Right lung (tissue), 5 donors: ENCODE data around the gene ZDHHC3. TPM values are rescaled to one million over a fixed set of nuclear protein-coding genes. Genes with fewer than 3 reads are reported as not detected.

Experiments used
- DNase-seq, 2 donors: peaks; one replicate each; pipeline ENCODE4 v3.0.0-alpha.2; 2013
- polyA plus RNA-seq, 5 donors: library from polyadenylated mRNA; unstranded; fragments of 120-200 nt; gene quantifications; one replicate each; pipeline versions ENCODE4 v1.2.1 to v1.2.3, GENCODE V29; 2013; ENCODE audit warnings: inconsistent platforms in 1 of 5, low replicate concordance in 1 of 5; ENCODE audit not compliant: insufficient read length in 5 of 5, insufficient read depth in 1 of 5

ZDHHC3 gene
- polyA plus RNA-seq, 5 donors = 108 to 136 (median 117) TPM

GRCh38 chr3:44899683-44900367 is 76.1 kb downstream of the ZDHHC3 start:
- no peak for DNase-seq

GRCh38 chr3:44896440-44896839 is 79.5 kb downstream of the ZDHHC3 start:
- no peak for DNase-seq

- no peak for DNase-seq
Measured at GRCh38 chr3:44894485-44894884, 81.5 kb downstream of the ZDHHC3 start.

- no peak for DNase-seq
Measured at GRCh38 chr3:44893097-44893496, 82.9 kb downstream of the ZDHHC3 start.

GRCh38 chr3:44892689-44893088 is 83.3 kb downstream of the ZDHHC3 start:
- no peak for DNase-seq

GRCh38 chr3:44890852-44891251 is 85.1 kb downstream of the ZDHHC3 start:
- no peak for DNase-seq

- DNase-seq = no peak
Measured at GRCh38 chr3:44890258-44890657, 85.7 kb downstream of the ZDHHC3 start.

GRCh38 chr3:44887101-44887500 is 88.9 kb downstream of the ZDHHC3 start:
- no peak for DNase-seq

GRCh38 chr3:44886561-44886960 is 89.4 kb downstream of the ZDHHC3 start:
- DNase-seq = no peak

GRCh38 chr3:44885618-44886017 is 90.4 kb downstream of the ZDHHC3 start:
- no peak for DNase-seq

- DNase-seq = no peak
Measured at GRCh38 chr3:44883999-44884431, 92.0 kb downstream of the ZDHHC3 start.

- no peak for DNase-seq
Measured at GRCh38 chr3:44883213-44883955, 92.6 kb downstream of the ZDHHC3 start.

- no peak for DNase-seq
Measured at GRCh38 chr3:44880284-44880683, 95.7 kb downstream of the ZDHHC3 start.

- DNase-seq = no peak
Measured at GRCh38 chr3:44877333-44877732, 98.6 kb downstream of the ZDHHC3 start.

- no peak for DNase-seq
Measured at GRCh38 chr3:44875596-44875995, 100.4 kb downstream of the ZDHHC3 start.

Other genes starting within 250 kb of the ZDHHC3 start
- 10 to 100 TPM in 2 of 5 donors, 1 to 10 TPM in 3; 7.0 to 15.2 (median 9.9) TPM for gene ZNF501, start 246.5 kb downstream of the ZDHHC3 start, polyA plus RNA-seq
- 10 to 100 TPM; 36.2 to 67.3 (median 61.7) TPM for gene KIAA1143, start 214.6 kb downstream of the ZDHHC3 start, polyA plus RNA-seq
- gene KIF15, start 214.4 kb downstream of the ZDHHC3 start, polyA plus RNA-seq = 10 to 100 TPM; 15.2 to 43.9 (median 24.7) TPM
- 10 to 100 TPM; 19.9 to 25.2 (median 22.8) TPM for gene TMEM42, start 114.3 kb downstream of the ZDHHC3 start, polyA plus RNA-seq
- gene TGM4, start 101.6 kb downstream of the ZDHHC3 start, polyA plus RNA-seq = under 1 TPM in 4 of 5 donors, not detected in 1; 0.03 to 0.09 (median 0.05) TPM
- 10 to 100 TPM; 55.4 to 77.9 (median 63.1) TPM for gene EXOSC7, start 70 bp upstream of the ZDHHC3 start, polyA plus RNA-seq
- 100 to 1,000 TPM; 101 to 194 (median 110) TPM for gene CLEC3B, start 50.1 kb upstream of the ZDHHC3 start, polyA plus RNA-seq
- under 1 TPM; 0.30 to 0.57 (median 0.42) TPM for gene CDCP1, start 170.2 kb upstream of the ZDHHC3 start, polyA plus RNA-seq